ENCODE measurements around the gene ZBTB5. TPM values are rescaled to one million over a fixed set of nuclear protein-coding genes. Genes with fewer than 3 reads are reported as not detected.

The ZBTB5 gene
- total and polyA plus RNA-seq, 2 donors (not counting 3 experiments of a cell fraction or from before 2014, with no cell fraction given) = 10.0 to 13.7 TPM

GRCh38 chr9:37501957-37502596 is 36.8 kb upstream of the ZBTB5 start:
- Histone ChIP-seq H3K4me3 (replicated peaks in 1 of 3; ENCODE audit: insufficient read depth in 1 of 3, low read depth in 1 of 3, low read length in 3 of 3) (no peak overlapping the region), H3K79me2 (ENCODE audit: control insufficient read depth, insufficient read depth, low read length) (no peaks in the 10 kb centered on the region), H3K9me3 (replicated peaks; ENCODE audit: control insufficient read depth, insufficient read depth, low read length) (no peaks in the 10 kb centered on the region), H3K36me3 (ENCODE audit: control insufficient read depth in 2 of 2, extremely low read depth in 1 of 2, insufficient read depth in 2 of 2, low read length in 2 of 2) (peaks cover 5 to 15% of the 10 kb centered on the region in 2 experiments), H3K27ac (ENCODE audit: insufficient read depth, low read depth, low read length) (no peak overlapping the region), H3K9me1 (replicated peaks; ENCODE audit: control insufficient read depth, extremely low read depth, insufficient read depth, low read length) (no peaks in the 10 kb centered on the region), H3K4me2 (ENCODE audit: insufficient read depth, low read length) (no peak overlapping the region), H3K27me3 (ENCODE audit: control insufficient read depth in 2 of 2, insufficient read depth in 2 of 2, low read length in 2 of 2) (no peaks in the 10 kb centered on the region), H3K4me1 (ENCODE audit: control insufficient read depth, extremely low read depth, insufficient read depth, low read length) (no peaks in the 10 kb centered on the region), H2AFZ (ENCODE audit: low read depth, low read length) (no peak overlapping the region), H3K9ac (replicated peaks; ENCODE audit: extremely low read depth, insufficient read depth, low read length) (no peak overlapping the region), H4K20me1 (replicated peaks; ENCODE audit: control insufficient read depth, extremely low read depth, insufficient read depth, low read length) (no peaks in the 10 kb centered on the region)
- CTCF ChIA-PET = no interaction called here
- BruUV-seq (replicated peaks) = no TSS peak
- dilution Hi-C loops (cut with MboI; ENCODE audit: extremely low pct_ligation_motif_present, low sequenced_read_pairs) = no loop called here
- no peak for TF ChIP-seq JUN (IDR thresholded peaks at IDR 0.05; ENCODE audit: borderline replicate concordance, insufficient read depth, insufficient read length, low read depth)
- no peak for TF ChIP-seq MYC (IDR thresholded peaks at IDR 0.05; ENCODE audit: low read depth, low read length)
- no peak for TF ChIP-seq MAX (IDR thresholded peaks at IDR 0.05; ENCODE audit: insufficient read depth, insufficient read length)
- TF ChIP-seq FOS (IDR thresholded peaks at IDR 0.05; ENCODE audit: borderline replicate concordance, insufficient read depth, low read length) = no peak
- TF ChIP-seq EZH2 (IDR thresholded peaks at IDR 0.05; ENCODE audit: borderline replicate concordance, low read depth, low read length, severe bottlenecking) = no peak
- no peak for TF ChIP-seq GATA2 (IDR thresholded peaks at IDR 0.05; ENCODE audit: insufficient read depth, insufficient read length, low read depth, low read length)
- no peak for TF ChIP-seq POLR2A (IDR thresholded peaks at IDR 0.05; ENCODE audit: low read depth, low read length)
- TF ChIP-seq, protein P1, sequence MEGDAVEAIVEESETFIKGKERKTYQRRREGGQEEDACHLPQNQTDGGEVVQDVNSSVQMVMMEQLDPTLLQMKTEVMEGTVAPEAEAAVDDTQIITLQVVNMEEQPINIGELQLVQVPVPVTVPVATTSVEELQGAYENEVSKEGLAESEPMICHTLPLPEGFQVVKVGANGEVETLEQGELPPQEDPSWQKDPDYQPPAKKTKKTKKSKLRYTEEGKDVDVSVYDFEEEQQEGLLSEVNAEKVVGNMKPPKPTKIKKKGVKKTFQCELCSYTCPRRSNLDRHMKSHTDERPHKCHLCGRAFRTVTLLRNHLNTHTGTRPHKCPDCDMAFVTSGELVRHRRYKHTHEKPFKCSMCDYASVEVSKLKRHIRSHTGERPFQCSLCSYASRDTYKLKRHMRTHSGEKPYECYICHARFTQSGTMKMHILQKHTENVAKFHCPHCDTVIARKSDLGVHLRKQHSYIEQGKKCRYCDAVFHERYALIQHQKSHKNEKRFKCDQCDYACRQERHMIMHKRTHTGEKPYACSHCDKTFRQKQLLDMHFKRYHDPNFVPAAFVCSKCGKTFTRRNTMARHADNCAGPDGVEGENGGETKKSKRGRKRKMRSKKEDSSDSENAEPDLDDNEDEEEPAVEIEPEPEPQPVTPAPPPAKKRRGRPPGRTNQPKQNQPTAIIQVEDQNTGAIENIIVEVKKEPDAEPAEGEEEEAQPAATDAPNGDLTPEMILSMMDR (IDR thresholded peaks at IDR 0.05; ENCODE audit: extremely low read depth in 1 of 2, insufficient read depth in 1 of 2, low read depth in 1 of 2, low read length in 2 of 2) = no peak
- TF ChIP-seq POLR2AphosphoS5 (IDR thresholded peaks at IDR 0.05; ENCODE audit: insufficient read depth, low read depth, low read length) = no peak
- DNase-seq (ENCODE audit: low read depth, low spot score) (no peak), FAIRE-seq (no peak)
- POLR2A ChIA-PET = no interaction called here
- intact Hi-C loops (cut with micrococcal nuclease) = loop anchor here (10.0 kb wide), 1 partner anchor 87 kb away; no protein-coding TSS in a partner anchor

Measured in endothelial cell of umbilical vein (primary cell).